Heart right ventricle (tissue), 16 donors: Measurements from ENCODE around the gene MIDN. TPM values are rescaled to one million over a fixed set of nuclear protein-coding genes. Genes with fewer than 3 reads are reported as not detected.

Source experiments
- ATAC-seq, 8 donors: fragments of 200-7000 bp; cut with Tn5 transposase; one replicate each; pipeline ENCODE4 v1.9.1; 2020; ENCODE audit warnings: mild to moderate bottlenecking in 8 of 8, moderate library complexity in 8 of 8, moderate number of reproducible peaks in 1 of 8
- DNase-seq, 2 donors: peaks; one replicate each; pipeline ENCODE4 v3.0.0-alpha.2; 2020
- H3K27ac ChIP-seq, 10 donors: fragments of 200-600 bp; sonication (generic) in 2 of 10; one replicate each; pipeline versions ENCODE4 v1.5.0 to v1.8.0; 2020 to 2022; ENCODE audit warnings: mild to moderate bottlenecking in 3 of 10
- H3K27me3 ChIP-seq, 7 donors: fragments of 200-600 bp; one replicate each; pipeline ENCODE4 v1.8.0; 2021 to 2022; ENCODE audit warnings: mild to moderate bottlenecking in 2 of 7
- H3K36me3 ChIP-seq, 9 donors: fragments of 200-600 bp; sonication (generic) in 1 of 9; one replicate each; pipeline versions ENCODE4 v1.5.0 to v1.8.0; 2020 to 2022; ENCODE audit warnings: mild to moderate bottlenecking in 2 of 9
- H3K4me1 ChIP-seq, 9 donors: fragments of 200-600 bp; sonication (generic) in 1 of 9; one replicate each; pipeline versions ENCODE4 v1.5.0 to v1.8.0; 2020 to 2022; ENCODE audit warnings: mild to moderate bottlenecking in 4 of 9
- H3K4me3 ChIP-seq, 10 donors: fragments of 200-600 bp; sonication (generic) in 2 of 10; one replicate each; pipeline versions ENCODE4 v1.5.0 to v1.8.0; 2020 to 2022; ENCODE audit warnings: mild to moderate bottlenecking in 7 of 10, moderate library complexity in 2 of 10
- H3K9me3 ChIP-seq, 11 donors: fragments of 200-600 bp in 10 of 11; sonication (generic) in 2 of 11; one replicate each; pipeline versions ENCODE4 v1.5.0 to v1.8.0; 2013 to 2022; ENCODE audit warnings: mild to moderate bottlenecking in 2 of 11, control low read depth in 1 of 11, moderate library complexity in 1 of 11
- WGBS, 2 donors: extraction: QIAGEN DNeasy Blood & Tissue Kit; methylation state at CpG; one replicate each; pipeline ENCODE4 v1.1.7; 2013; ENCODE audit warnings: inconsistent platforms in 1 of 2; 5-methylcytosine and 5-hydroxymethylcytosine counted together
- intact Hi-C, 10 donors: fragments of 100-400 bp; cut with DNase I; formaldehyde crosslinking; loops; one replicate each; pipeline versions ENCODE4 v1.11.1 to v1.14.2; 2022
- polyA plus RNA-seq, 2 donors: library from polyadenylated mRNA; stranded (reverse); fragments of 200-250 nt; gene quantifications; one replicate each; pipeline ENCODE4 v1.2.3, GENCODE V29; 2013
- total RNA-seq, 10 donors: library from RNA; stranded (reverse); fragmentation: NEBNext Ultra II Directional in 3 of 10; extraction: Animal tissue kit (Norgen Biotek cat#: 25700) in 3 of 10; gene quantifications; one replicate each; pipeline versions ENCODE4 v1.2.1 to v1.2.4, GENCODE V29; 2021 to 2023
- TF ChIP-seq, protein P1 (sequence below), 9 donors: fragments of 200-600 bp; sonication (generic) in 2 of 9; IDR thresholded peaks; one replicate each; pipeline versions ENCODE4 v1.5.0 to v1.8.0; 2021 to 2022; ENCODE audit warnings: antibody characterized with exemption in 9 of 9, mild to moderate bottlenecking in 5 of 9, moderate library complexity in 1 of 9
- donor health status: Arrhythmogenic right ventricular cardiomyopathy.
- donor health status: ischemic (EF 13 %, LVEDD 7.1; RV severe dilation, severe dysfunction).
- donor health status: healthy with polysubstance abuse.
- donor health status: DM: no; HTN: yes; CAD: no.
- donor health status: DM: no; HTN: no; CAD: no.
- donor health status: ischemic (EF 25% LVEDD 6.9; RV normal size, moderate dysfunction).
- donor health status: ischemic (EF 25% LVEDD 5.7; RV mildly dilated, moderate dysfunction).
- donor health status: healthy.
- donor health status: DM: yes; HTN: yes; CAD: no.
- donor health status: Ischemic cardiomyopathy.
- donor health status: ischemic (EF 35%, LVEDD 5.7; RV mildly dilated, moderate dysfunction).
- donor health status: nonischemic (EF 11% LVEDD 7.7; RV severe dilation, severe dysfunction).
- donor health status: DM: yes; HTN: yes; CAD: no.
- donor health status: PGD.
- donor health status: ischemic (EF 29% LVEDD 5.4; RV normal size, mild dysfunction).
- donor health status: nonischemic (EF 23%, LVEDD 6.1; RV moderate dilation, normal function).

The MIDN gene
- total and polyA plus RNA-seq, 12 donors: 22.7 to 236 (median 63.7) TPM

DNA sequence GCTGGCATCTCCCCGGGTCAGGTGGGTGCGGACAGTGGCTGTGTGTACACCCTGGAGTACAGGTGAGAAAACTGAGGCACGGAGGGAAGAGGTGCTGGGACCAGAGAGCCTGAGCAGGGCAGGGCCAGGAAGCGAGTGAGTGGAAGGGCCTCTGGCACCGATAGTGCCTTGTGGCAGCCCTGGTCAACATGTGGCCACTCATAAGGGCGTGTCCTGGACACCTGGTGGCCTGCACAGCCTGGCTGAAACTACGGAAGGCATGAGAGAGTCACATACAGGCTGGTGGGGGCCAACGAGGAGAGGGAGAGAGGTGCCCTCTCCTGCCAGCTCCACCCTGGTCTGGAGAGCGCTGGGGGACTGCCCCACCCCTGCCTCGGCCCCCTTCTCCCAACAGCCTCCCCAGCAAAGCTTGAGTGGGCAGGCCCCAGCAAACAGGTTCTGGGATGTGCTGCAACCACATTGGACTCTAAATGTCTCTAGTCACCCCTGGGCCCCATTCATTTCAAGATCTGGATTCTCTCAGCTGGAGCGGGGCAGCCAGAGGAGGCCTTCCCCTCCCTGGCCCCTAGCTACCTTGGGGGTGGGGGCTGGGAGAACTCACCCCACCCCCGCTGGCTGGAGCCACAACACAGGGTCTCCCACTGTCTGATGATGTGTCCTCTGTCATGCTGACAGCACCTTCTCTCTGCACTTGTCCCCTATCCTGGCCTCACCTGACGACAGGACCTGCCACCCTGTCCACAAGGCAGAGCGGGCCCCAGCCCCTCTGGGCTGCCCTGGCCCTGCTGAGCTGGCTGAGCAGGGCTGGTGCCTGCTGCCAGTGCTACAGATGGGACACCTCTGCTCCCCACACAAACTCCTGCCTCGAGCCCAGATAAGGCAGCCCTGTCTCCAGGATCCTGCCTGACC, 16.4 kb upstream of the MIDN start:
- peak in 3 of 8 donors; percentile 9 to 27 (median 13) for ATAC-seq
- TF ChIP-seq, protein P1, sequence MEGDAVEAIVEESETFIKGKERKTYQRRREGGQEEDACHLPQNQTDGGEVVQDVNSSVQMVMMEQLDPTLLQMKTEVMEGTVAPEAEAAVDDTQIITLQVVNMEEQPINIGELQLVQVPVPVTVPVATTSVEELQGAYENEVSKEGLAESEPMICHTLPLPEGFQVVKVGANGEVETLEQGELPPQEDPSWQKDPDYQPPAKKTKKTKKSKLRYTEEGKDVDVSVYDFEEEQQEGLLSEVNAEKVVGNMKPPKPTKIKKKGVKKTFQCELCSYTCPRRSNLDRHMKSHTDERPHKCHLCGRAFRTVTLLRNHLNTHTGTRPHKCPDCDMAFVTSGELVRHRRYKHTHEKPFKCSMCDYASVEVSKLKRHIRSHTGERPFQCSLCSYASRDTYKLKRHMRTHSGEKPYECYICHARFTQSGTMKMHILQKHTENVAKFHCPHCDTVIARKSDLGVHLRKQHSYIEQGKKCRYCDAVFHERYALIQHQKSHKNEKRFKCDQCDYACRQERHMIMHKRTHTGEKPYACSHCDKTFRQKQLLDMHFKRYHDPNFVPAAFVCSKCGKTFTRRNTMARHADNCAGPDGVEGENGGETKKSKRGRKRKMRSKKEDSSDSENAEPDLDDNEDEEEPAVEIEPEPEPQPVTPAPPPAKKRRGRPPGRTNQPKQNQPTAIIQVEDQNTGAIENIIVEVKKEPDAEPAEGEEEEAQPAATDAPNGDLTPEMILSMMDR (IDR thresholded peaks at IDR 0.05): no peak
- Histone ChIP-seq H3K4me3 (no peak overlapping the region), H3K4me1 (peaks cover 7 to 24% (median 19%) of the 10 kb centered on the region in 9 donors), H3K9me3 (no peaks in the 10 kb centered on the region), H3K27me3 (peaks cover 0 to 11% (median 0%) of the 10 kb centered on the region in 7 donors), H3K27ac (peak overlapping the region in 7 of 10 donors; percentile 15 to 69 (median 36)), H3K36me3 (peaks cover 0 to 20% (median 11%) of the 10 kb centered on the region in 9 donors)
- intact Hi-C loops: loop anchor here in 1 of 10 donors (10.0 kb wide), 1 partner anchor 307 kb away; the partner anchor contains the start of gene ARID3A
- 79 to 82% methylated on average over 15 of the region's 15 CpGs for WGBS, 2 donors
- DNase-seq: no peak

DNA sequence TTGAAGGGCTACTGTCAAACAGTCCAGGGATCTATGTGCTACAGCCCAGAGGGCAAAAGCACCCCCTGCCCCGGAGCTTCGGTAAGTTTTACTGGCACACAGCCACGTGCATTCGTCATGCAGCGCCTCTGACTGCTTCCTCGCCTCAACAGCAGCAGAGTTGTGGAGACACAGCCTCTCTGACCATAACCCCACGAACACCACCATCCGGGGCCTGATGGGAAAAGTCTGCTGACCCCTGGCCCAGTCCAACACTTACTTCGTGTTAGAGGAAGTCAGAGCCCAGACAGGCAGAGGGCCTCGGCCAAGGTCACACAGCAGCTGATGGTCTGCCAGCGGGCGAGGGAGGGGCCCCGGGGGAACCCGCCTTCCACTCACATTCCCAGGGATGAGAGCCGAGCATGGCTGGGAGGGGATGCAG, 15.7 kb upstream of the MIDN start:
- ATAC-seq (peak in 5 of 8 donors; percentile 10 to 48 (median 13)), DNase-seq (no peak)
- Histone ChIP-seq H3K4me1 (peaks cover 7 to 29% (median 24%) of the 10 kb centered on the region in 9 donors), H3K36me3 (peaks cover 0 to 13% (median 4%) of the 10 kb centered on the region in 9 donors), H3K4me3 (no peak overlapping the region), H3K27ac (peak overlapping the region in 7 of 10 donors; percentile 15 to 69 (median 36)), H3K9me3 (no peaks in the 10 kb centered on the region), H3K27me3 (peaks cover 0 to 16% (median 0%) of the 10 kb centered on the region in 7 donors)
- intact Hi-C loops: loop anchor here in 1 of 10 donors (10.0 kb wide), 1 partner anchor 308 kb away; the partner anchor contains the start of gene ARID3A
- TF ChIP-seq, protein P1 (IDR thresholded peaks at IDR 0.05): no peak
- WGBS, 2 donors: 34 to 39% methylated on average over 15 of the region's 15 CpGs

DNA sequence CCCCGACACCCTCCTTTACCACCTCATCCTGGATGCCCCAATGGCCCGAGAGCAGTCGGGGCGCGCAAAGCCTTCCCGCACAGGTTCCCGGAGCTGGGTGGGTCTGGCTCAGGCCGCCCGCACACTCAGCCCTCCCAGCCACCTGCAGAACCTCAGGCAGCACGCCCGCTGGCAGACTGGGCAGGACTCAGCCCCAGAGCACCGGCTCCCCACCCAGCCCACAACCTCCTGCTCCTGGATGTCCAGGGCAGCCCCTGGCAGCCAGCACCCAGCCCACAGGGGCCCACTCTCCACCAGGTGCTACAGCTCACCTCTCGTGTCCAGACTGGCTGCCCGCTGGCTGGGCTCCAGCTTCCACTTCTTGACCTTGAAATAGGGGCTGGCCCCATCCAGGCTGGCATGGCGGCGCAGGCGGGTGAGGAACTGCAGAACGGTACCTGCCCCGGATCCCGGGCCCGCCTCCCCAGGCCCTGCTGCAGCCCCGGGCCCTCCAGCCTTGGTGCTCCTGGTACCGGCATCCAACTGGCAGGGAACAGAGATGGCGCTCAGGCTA, 15.2 kb upstream of the MIDN start:
- H3K4me1 ChIP-seq: peaks cover 8 to 31% (median 24%) of the 10 kb centered on the region in 9 donors
- WGBS, 2 donors: 86 to 87% methylated on average over 24 of the region's 24 CpGs
- H3K27ac ChIP-seq: peak overlapping the region in 5 of 10 donors; percentile 15 to 69 (median 48)
- H3K4me3 ChIP-seq: no peak overlapping the region
- H3K36me3 ChIP-seq: peaks cover 0 to 8% (median 0%) of the 10 kb centered on the region in 9 donors
- H3K9me3 ChIP-seq: no peaks in the 10 kb centered on the region
- peaks cover 0 to 19% (median 0%) of the 10 kb centered on the region in 7 donors for H3K27me3 ChIP-seq
- ATAC-seq (peak in 1 of 8 donors; percentile 10), DNase-seq (no peak)
- TF ChIP-seq, protein P1 (IDR thresholded peaks at IDR 0.05): no peak
- intact Hi-C loops: loop anchor here in 1 of 10 donors (10.0 kb wide), 1 partner anchor 308 kb away; the partner anchor contains the start of gene ARID3A
